Pons (tissue), 1 donor: ENCODE results near the gene RAB35.

Source experiments
- DNase-seq: peaks from one replicate; pipeline ENCODE4 v3.0.0-alpha.2; 2016; ENCODE audit warnings: low spot score

RAB35 gene

GRCh38 chr12:120116441-120116791 lies at the start of gene RAB35:
Gene RAB35, minus strand, starts transcription at chr12:120116753. Its CDS starts 103 bp downstream, at chr12:120116650.
- no peak for DNase-seq

- DNase-seq, result no peak
These were observed 47.7 kb upstream of the RAB35 start for GRCh38 chr12:120164293-120164692.

DNA sequence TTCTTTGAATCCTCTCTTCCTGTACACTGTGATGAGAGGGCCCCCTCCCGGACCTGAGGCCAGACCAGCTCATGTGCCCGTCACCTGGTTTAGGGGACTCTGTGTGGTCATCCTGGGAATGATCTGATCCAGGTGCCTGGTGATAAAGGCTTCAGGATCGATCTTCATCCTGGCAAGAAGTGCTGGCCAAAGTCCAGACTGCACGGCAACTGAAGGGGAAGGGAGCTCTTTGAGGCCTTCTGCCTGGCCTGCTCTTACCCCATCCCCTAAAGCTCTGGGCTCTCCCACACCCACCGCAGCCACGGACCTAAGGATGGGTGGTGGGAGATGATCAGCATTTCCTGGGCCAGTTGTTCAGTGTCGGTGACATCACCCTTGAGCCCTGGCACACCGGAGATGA lies 46.2 kb upstream of the RAB35 start:
- no peak for DNase-seq

- DNase-seq, result no peak
These were observed 45.3 kb upstream of the RAB35 start for GRCh38 chr12:120161852-120162251.

GRCh38 chr12:120159509-120160237 lies 43.1 kb upstream of the RAB35 start:
- no peak for DNase-seq

DNA sequence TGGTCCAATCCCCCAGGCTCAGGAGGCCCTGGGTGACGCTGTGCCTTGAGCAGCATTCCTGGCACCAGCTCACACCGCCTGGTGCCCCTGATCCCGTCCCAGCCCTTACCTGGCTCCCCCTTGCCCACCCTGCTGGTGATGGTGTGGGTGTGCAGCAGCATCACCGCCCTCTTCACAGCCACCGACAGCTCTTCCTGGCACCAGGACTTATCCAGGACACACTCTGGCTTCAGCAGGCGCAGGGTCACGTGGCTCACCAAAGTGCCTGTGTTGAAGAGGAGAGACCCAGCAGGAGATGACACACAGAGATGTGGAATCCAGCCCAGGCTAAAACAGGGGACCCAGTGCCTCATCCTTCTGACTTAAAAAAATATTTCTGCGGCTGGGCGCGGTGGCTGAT lies 41.8 kb upstream of the RAB35 start:
- DNase-seq, result no peak

GRCh38 chr12:120157678-120158077 lies 41.1 kb upstream of the RAB35 start:
- DNase-seq, result no peak

DNA sequence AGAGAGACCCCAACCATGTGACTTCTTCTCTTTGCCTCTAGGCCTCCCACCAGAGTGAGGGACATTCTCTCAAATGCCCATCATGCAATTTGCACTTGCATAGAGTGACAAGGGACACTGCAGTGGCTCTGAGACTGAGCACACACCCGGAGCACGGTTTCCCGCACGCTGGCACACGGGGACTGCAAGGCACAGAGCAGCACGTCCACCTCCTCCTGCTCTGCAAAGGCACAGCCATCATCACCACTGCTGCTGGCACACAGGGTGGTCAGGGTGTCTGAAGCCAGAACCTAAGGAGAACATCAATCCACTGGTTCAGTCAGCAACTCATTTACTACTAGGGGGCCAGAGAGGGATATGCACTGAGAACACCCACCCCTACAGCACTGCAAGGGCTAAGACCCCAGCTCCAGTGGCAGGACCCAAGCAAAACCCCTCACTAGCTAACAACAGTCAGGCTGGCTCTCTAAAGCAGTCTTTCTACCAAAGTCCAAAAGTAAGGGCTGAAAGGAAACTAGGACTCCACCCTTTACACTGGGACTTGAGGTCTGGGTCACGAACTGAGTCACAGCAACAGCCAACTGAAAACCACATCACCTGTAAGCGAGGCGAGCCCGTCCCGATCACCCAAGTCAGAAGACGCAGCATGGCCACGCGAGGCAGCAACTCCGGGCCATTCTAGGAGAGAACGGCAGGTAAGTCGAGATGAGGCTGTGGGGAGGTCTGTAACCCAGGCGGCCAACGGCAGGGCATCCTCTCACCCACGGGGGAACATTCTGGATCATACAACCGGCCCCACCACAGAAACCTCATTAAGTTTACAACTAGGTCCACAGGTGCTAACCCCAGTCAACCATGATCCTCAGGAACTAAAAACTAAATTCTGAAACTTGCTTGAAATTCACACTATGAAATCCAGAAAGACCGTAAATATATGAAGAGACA lies 40.0 kb upstream of the RAB35 start:
- no peak for DNase-seq

DNA sequence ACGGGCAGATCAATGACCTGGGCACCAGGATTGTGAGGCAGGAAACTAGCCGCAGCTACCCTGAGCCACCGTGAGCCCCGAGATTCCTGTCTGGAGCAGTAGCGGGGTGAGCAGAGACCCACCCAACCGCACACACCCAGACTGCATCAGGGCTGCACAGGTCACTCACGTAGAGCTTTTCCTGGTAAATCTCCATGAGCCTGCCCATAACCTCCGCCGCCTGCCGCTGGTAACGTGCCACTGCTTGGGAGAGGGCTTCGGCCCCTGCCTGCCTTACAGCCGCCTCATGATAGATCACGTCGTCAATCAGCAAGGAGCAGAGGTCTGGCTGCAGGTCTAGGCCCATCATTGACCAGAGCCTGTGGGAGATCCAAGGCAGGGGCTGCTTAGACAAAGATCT lies 38.5 kb upstream of the RAB35 start:
- no peak for DNase-seq

DNA sequence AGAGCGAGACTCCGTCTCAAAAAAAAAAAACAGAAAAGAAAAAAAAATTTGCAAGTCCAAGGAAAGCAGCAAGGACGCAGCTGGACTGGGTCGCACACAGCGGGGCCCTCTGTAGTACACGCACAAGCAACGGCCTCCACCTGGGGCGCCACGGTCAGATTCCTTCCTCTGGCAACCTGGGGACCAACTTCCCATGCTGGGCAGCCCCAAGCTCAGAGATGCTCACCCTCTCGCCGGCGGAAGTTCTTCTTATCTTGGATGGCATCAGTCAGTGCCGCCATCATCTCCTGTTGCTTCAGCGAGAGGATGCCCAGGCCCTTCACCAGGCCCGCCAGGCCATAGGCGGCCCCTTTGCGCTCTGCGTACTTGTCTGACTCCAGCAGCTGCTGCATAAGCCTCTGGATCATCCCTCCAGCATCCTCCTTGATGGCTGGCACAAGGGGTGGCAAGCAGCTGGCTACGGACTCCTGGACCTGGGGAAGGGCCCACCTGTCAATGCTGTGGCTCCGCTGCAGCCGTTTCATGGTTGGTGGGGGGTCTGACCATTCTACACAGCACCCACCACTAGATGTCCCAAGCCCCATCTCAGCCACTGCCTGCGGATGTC lies 34.5 kb upstream of the RAB35 start:
- DNase-seq, result no peak

DNA sequence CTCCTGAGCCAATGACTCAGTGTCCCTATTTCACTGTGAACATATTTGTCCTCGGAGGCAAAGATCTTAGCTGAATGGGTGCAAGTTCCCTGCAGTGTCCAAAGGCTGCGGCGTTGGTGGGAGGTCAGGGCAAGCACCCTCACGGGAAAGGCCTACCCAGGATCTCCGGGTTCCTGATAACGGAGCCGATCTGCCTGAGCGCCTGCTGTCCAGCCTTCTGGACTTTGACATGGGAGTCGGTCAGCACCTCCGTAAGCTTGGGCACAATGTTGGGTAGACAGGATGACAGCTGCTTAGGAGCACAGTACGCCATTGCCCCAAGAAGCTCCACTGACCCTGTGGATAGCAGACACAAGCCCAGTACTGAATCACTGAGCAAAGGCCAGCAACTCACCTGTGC lies 31.5 kb upstream of the RAB35 start:
- DNase-seq, result no peak

GRCh38 chr12:120145164-120145563 lies 28.6 kb upstream of the RAB35 start:
- no peak for DNase-seq

GRCh38 chr12:120144215-120144614 lies 27.7 kb upstream of the RAB35 start:
- DNase-seq, result no peak

DNA sequence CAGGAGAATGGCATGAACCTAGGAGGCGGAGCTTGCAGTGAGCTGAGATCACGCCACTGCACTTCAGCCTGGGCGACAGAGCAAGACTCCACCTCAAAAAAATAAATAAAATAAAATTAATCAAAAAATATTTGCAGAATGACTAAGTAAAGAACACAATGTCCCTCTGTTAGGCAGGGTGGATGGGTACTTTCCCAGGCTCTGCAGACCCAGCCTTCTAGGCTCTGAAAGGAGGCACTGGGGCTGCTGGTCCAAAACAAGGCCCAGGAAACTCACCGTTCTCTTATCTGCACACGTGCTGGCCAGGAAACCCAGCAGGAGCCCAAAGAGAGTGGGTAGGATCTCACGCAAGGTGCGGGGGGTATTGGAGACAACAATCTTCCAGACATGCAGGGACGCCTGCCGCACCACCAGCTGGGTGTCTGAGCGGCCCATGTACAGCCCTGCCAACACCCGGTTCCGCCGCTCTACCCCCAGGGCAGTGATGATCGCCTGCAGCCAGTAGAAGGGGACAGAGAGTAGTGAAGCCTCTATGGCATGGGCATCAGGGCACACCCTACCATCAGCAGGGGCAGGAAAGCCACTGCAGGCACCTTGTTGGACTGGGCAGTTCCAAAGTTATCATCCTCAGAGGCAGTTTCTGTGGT lies 25.8 kb upstream of the RAB35 start:
- DNase-seq, result no peak

DNA sequence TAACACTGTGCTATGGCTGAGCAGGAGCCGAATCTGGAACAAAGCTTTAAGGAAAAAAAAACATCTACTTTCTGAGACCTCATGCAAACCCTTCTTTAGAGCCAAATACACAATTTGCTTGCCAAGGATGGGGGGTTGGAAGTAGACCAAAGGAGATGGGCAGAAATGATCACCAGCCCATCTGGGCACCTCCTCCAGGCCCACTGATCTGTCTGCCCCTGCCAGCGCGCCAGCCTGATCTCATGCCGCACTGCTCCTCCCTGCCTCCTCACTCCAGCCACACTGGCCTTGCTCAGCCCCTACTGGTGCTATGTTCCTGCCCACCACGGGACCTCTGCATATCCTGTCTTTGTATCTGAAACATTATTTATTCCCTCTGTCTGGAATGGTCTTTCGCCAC lies 24.8 kb upstream of the RAB35 start:
- peak; percentile 15 for DNase-seq

DNA sequence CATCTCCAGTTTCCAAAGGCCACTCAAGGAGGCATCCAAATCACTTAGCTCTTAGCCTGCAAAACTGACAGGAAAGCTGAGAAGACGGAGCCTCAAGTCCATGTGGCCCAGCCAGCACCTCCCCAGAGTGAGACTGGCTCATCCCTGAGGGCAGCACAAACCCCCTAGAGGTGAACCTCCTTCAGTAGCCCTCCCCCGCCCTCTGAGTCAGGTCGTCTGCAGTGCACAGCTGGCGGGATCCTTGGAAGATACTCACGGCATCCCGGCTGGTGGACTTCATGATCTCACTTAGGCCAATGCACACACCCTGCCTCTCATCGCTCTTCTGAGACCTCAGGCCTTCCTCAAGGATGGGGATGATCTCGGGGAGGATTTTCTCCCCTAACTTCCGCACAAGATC lies 24.1 kb upstream of the RAB35 start:
- DNase-seq, result no peak

DNA sequence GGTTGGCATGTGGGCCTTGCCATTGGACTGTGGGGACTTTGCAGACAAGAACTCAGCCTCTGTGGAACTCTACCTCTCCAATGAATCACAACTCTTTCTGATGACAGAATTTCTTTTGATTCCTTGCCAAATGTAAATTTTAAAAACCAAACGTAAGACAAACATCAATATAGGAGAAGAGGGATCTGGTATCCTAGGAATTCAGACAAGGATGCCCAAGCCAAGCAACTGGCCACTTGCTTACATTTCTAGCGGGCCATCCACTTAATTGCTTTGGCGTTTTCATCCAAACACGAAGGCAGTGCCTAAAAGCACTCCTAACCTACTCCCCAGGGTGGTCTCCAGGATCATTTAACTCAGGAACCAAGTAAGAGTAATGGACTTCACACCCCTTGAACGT lies 23.4 kb upstream of the RAB35 start:
- no peak for DNase-seq

- no peak for DNase-seq
These were observed 21.8 kb upstream of the RAB35 start for GRCh38 chr12:120138366-120138765.

- DNase-seq, result no peak
These were observed 21.3 kb upstream of the RAB35 start for GRCh38 chr12:120137833-120138232.

DNA sequence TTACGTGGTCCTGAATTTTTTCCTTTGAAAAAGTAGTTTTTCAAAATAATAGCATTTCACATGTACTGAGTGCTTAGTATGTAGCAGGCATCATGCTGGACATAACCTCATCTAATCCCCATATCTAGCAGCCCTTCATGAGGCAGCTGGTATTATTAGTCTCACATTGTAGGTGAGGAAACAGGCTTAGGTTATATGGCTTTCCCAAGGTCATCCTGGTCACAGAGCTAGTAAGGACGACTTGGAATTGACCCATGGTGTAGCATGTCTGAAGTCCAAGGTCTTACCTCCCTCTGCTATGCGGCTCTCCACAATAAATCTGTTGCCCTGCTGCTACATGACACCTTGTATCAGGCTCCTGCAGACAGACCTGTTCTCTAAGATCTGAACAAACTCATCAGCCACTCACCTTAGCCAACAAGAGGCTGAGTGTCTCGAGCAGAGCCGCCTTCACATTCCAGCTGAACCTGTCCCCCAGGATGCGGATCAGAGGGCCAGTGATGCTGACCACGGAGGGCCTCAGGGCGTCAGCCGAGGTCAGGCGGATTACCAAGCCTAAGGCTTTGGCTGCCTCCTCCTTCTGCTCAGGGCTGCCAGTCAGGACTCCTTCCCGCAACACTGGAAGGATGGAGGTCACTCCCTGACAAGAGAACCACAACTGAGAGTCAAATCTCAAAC lies 19.7 kb upstream of the RAB35 start:
- no peak for DNase-seq

GRCh38 chr12:120134307-120134980 lies 17.9 kb upstream of the RAB35 start:
- DNase-seq, result no peak
